IPS DF 6.9 (cell line): ENCODE results near the gene SND1.
"Not testable (repeated sequence)": the region's sequence is repeated elsewhere in the genome, so short reads cannot be mapped to it uniquely, and the experiment has no call there.

Experiments
- DNase-seq: peaks from one replicate; pipeline ENCODE4 v3.0.0-alpha.2; 2013; ENCODE audit warnings: low read depth, low spot score
- H3K27ac ChIP-seq: one replicate; pipeline ENCODE4 v1.5.1; 2013; ENCODE audit warnings: low read length, control low read depth
- H3K27me3 ChIP-seq: 2 replicates; pipeline ENCODE4 v1.6.1; 2013; ENCODE audit warnings: mild to moderate bottlenecking, low read length; ENCODE audit not compliant: control insufficient read depth, insufficient read depth
- H3K36me3 ChIP-seq: 2 replicates; pipeline ENCODE4 v1.6.1; 2013; ENCODE audit warnings: low read length; ENCODE audit not compliant: control insufficient read depth, insufficient read depth
- H3K4me1 ChIP-seq: 2 replicates; pipeline ENCODE4 v1.6.1; 2013; ENCODE audit warnings: low read length; ENCODE audit not compliant: control insufficient read depth, insufficient read depth
- H3K4me3 ChIP-seq: 2 replicates; pipeline ENCODE4 v1.5.1; 2013; ENCODE audit warnings: mild to moderate bottlenecking, low read length
- H3K9me3 ChIP-seq: 2 replicates; pipeline ENCODE4 v1.6.1; 2013; ENCODE audit warnings: low read length, inconsistent platforms; ENCODE audit not compliant: control insufficient read depth, insufficient read depth
- WGBS: extraction: QIAGEN DNeasy Blood & Tissue Kit; methylation state at CpG from one replicate; pipeline ENCODE4 v1.1.7; 2013; ENCODE audit warnings: mixed read lengths, missing lambda C conversion rate; ENCODE audit not compliant: insufficient read length, insufficient coverage; 5-methylcytosine and 5-hydroxymethylcytosine counted together

The SND1 gene

DNA sequence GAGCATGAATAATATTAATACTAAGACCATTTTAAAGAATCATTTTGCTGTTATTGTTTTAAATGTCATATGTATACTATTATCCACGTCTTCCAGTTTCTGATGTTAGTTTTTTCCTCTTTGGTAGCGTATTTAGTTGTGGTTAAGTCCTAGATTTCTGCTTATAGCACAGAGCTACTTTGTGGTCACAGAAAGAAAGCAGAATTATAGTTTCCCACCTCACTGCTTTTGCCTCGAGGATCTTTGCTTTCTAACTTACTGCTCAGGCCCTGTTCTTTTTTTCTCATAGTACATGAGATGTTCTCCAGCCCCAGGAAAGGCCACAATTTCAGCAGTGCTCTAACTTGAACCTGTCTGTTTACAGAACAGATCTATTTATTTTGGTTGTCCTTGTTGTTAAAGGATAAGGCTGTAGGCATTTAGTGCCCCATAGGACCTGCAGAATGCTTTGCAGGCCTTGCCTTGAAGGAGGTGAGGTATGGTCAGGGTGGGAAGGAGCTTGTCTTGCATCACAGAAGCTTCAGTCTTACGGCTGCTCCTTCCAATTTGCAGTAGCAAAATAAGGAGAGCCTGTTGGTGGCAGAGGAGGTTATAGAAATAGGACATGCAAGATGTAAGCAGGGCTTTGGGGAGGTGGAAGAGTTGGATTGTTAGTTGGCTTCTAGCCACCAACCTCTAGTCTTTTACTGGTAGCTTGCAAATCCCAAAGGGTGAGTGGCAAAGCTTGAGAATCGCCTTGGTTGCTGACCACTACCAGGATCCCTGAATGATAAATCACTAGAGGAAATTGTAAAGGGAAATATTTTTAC lies 250.1 kb downstream of the SND1 start:
- H3K4me3 ChIP-seq, result no peak overlapping the region
- DNase-seq, result no peak
- no peaks in the 10 kb centered on the region for H3K9me3 ChIP-seq
- H3K4me1 ChIP-seq, result peaks cover 8% of the 10 kb centered on the region; the same call in 1 of the 2 replicates
- H3K27me3 ChIP-seq, result no peaks in the 10 kb centered on the region
- no CpG with 5 or more reads among the region's 5 CpGs for WGBS
- H3K36me3 ChIP-seq, result no peaks in the 10 kb centered on the region
- H3K27ac ChIP-seq, result no peak overlapping the region

DNA sequence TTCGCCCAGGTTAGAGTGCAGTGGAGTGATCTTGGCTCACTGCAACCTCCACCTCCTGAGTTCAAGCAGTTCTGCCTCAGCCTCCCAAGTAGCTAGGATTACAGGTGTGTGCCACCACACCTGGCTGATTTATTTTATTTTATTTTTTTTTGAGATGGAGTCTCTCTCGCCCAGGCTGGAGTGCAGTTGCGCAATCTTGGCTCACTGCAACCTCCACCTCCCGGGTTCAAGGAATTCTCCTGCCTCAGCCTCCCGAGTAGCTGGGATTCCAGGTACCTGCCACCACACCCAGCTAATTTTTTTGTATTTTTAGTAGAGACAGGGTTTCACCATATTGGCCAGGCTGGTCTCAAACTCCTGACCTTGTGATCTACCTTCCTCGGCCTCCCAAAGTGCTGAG lies 250.8 kb downstream of the SND1 start:
- WGBS, result no CpG with 5 or more reads among the region's 6 CpGs
- H3K36me3 ChIP-seq, H3K4me1 ChIP-seq, H3K27me3 ChIP-seq, H3K9me3 ChIP-seq, H3K27ac ChIP-seq, DNase-seq, H3K4me3 ChIP-seq: not testable (repeated sequence)

DNA sequence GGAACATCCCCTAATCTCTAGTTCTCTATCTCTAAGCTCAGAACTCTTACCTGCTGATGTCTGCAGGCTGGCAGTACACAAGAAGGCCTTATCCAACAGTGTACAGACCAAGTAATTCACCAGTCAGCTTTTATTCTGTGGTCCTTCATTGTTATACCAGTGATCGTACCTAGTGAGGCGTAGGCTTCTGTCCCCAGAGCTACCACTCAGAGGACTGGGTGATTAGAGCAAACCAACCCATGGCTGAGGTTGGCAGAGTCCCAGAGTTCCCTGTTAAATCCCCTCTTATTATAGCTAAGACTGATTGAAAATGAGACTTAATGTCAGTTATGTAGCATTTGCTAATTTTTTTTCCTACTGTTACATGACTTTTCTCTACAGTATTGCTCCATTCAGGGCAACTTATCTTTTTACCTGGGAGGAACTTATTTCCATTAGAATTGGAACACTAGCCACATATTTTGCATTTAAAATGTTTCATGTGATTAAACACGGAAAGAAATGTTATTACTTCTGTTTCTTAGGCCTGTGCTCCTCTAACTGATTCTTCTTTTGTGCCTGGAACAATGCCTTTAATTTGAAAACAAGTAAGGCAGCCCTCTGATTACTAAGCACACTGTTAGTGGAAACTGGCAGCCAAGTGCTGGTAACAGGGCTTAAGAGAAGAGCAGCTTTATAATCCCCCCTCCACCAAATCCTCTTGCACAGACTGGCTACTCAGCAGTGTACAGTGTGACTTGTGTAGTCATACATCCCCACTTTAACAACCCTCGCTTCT lies 252.1 kb downstream of the SND1 start:
- no peaks in the 10 kb centered on the region for H3K9me3 ChIP-seq
- peaks cover 8% of the 10 kb centered on the region; the same call in 1 of the 2 replicates for H3K4me1 ChIP-seq
- H3K4me3 ChIP-seq, result no peak overlapping the region
- no CpG with 5 or more reads among the region's 4 CpGs for WGBS
- DNase-seq, result no peak
- no peak overlapping the region for H3K27ac ChIP-seq
- no peaks in the 10 kb centered on the region for H3K36me3 ChIP-seq
- no peaks in the 10 kb centered on the region for H3K27me3 ChIP-seq

DNA sequence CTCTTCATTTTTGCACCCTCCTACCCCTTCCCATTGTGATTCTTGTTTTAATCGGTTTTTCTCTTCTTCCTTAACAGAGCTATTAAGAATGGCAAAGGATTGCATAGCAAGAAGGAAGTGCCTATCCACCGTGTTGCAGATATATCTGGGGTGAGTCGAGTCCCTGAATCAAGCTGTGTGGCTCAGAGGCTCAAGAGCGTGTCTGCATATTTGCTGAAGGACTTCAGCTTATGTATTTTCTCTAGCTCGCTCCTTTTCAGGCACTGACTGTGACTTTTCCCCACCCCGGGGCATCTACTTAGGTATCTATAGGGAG lies 252.6 kb downstream of the SND1 start:
- no CpG with 5 or more reads among the region's 6 CpGs for WGBS
- DNase-seq, result no peak

DNA sequence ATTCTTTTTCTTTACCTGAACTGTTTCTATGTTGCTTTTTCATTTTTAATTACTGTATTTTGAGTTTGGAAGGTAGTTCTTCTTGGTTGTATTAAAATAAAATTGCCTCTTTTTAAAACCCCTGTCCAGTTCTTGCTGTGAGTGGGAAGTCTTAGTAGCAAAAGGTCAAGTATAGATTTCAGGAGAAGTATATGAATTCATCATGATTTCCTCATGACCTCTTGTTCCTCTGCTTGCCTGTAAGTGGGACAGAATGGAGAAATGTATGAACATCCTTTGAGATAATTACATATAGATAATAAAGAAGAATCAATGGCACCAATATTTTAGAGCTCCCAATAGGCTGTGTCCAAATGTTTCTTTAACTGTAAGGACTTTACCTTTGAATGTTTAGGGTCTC lies 253.0 kb downstream of the SND1 start:
- Histone ChIP-seq H3K9me3 (no peaks in the 10 kb centered on the region), H3K36me3 (no peaks in the 10 kb centered on the region), H3K4me1 (peaks cover 8% of the 10 kb centered on the region; the same call in 1 of the 2 replicates), H3K4me3 (no peak overlapping the region), H3K27me3 (no peaks in the 10 kb centered on the region), H3K27ac (no peak overlapping the region)
- DNase-seq, result no peak

More for the DNA sequence above, 252.6 kb downstream of the SND1 start:
- Histone ChIP-seq H3K36me3 (no peaks in the 10 kb centered on the region), H3K27me3 (no peaks in the 10 kb centered on the region), H3K4me1 (peaks cover 8% of the 10 kb centered on the region; the same call in 1 of the 2 replicates), H3K27ac (no peak overlapping the region), H3K9me3 (no peaks in the 10 kb centered on the region), H3K4me3 (no peak overlapping the region)

DNA sequence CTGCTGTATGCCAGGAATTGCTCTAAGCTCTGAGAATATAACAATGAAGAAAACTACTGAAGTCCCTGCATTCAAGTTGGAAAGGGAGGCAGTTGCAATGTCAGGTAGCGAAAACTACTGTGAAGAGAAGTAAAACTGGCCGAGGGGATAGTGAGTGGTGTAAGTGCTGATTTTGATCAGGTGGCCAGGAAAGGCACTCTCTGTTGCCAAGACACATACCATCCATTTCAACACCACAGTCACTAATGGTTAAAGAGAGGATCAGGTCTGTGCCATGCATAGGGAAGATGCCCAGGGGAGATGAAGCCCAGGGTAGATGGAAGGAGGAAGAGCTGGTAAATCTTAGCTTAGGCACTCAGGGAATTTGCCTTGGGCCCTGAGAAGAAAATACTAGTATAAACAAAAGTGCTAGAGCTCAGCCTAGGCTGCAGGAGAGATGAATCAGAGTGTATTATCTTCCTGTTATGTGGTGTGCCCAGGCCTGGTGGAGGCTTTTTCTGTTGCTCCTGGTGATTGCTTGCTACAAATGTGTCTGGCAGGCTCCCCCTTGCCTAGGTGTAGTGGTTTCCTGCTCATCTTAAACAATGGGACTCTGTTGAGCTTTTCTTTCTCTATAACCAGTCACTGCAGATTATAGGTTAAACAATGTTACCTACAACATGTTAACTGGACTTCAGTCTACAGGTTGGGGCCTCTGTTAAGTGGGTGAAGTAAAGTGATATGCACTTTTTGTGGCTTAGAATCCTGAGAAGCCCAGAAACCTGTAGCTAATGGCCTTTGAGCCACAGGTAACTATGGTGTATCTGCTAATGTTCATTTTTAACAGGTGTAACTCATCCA lies 253.7 kb downstream of the SND1 start:
- Histone ChIP-seq H3K9me3 (no peaks in the 10 kb centered on the region), H3K4me1 (peaks cover 6% of the 10 kb centered on the region; the same call in 1 of the 2 replicates), H3K27me3 (no peaks in the 10 kb centered on the region), H3K27ac (no peak overlapping the region), H3K4me3 (no peak overlapping the region), H3K36me3 (no peaks in the 10 kb centered on the region)
- no CpG with 5 or more reads among the region's 2 CpGs for WGBS
- DNase-seq, result no peak

DNA sequence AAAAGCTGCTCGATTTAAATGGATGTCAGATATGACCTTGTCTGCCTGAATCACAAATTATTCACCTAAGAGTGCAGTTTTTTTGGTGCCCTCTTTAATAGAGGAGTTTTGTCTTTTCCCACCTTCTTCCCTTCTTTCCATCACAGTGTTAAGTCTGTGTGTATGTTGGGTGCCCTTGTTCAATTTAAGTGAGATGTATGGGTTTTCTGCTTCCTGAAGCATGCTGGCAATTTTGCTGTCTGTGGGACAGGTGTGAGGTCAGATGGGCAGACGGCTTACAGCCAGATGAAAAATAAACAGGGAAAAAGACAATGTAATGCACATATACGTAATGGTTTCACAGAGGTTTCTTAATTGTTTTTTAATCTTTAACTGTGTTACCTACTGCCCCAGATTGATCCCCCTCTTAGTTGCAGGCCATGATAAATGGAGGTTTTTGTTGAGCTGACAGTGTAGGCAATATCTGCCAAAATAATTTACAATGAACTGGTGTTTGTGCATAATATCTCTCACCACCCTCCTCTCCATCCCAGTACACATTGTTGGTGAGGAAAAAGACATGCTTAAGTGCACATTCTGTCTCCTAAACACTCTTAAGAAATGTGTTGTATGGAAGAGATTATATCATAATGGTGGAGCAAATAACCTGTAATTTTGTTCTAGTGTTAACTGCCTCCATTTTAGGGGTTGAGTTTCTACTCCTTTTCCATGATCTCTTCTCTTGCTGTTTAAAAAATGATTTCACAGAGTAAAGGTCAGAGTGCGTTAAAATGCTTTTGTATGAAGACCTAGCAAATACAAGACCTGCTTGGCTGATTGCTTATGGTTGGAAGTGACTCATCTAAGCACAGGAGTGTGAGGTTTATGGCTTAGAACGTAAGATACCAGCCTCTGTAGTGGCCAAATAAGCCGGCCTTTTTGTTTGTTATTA lies 255.4 kb downstream of the SND1 start:
- no peak for DNase-seq
- H3K4me3 ChIP-seq, result no peak overlapping the region
- no CpG with 5 or more reads among the region's 6 CpGs for WGBS
- H3K4me1 ChIP-seq, result 0 out of 2 replicates have a peak, but pooled peaks cover 2% of the 10 kb centered on the region
- no peaks in the 10 kb centered on the region for H3K27me3 ChIP-seq
- H3K9me3 ChIP-seq, result no peaks in the 10 kb centered on the region
- H3K27ac ChIP-seq, result no peak overlapping the region
- no peaks in the 10 kb centered on the region for H3K36me3 ChIP-seq

DNA sequence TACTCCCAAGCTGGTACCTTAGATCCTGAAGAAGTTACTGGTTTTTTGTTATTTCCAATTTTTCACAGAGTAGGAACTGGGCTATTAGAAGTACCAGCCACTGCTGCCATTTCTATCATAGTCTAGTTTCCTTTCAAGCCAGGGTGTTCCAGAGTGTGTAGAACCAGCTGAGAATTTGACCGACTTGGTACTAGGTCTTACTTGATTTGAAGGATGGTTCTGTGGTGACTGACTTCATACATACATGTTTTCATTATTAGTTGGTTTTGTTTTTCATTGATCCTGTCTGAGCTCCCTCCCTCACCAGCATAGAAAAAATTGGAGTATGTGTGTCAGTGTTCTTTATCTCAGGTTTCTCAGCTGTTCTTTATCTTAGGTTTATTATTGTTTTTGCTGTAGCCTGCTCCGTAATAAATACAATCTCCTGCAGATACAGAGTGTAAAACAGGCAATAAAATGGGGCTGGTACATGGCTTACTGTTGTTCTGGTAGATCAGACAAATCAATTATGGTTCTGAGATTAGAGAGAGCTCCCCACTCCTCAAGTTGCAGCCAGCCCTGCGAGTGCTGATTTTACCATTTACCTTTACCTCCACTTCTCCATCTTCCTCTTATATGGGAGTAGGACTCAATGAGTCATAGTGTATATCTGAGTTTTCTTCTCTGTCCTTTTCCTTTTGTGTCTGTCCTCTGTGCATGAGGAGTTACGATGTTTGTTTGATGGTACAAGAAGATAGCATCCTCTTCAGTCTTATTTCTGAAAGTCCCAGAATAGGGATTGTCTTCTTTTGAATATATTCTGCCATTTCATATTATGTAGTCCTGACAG lies 256.6 kb downstream of the SND1 start:
- no peak for DNase-seq
- no CpG with 5 or more reads among the region's 4 CpGs for WGBS
- no peaks in the 10 kb centered on the region for H3K36me3 ChIP-seq
- H3K9me3 ChIP-seq, result no peaks in the 10 kb centered on the region
- no peaks in the 10 kb centered on the region for H3K27me3 ChIP-seq
- no peak overlapping the region for H3K27ac ChIP-seq
- no peak overlapping the region for H3K4me3 ChIP-seq
- 0 out of 2 replicates have a peak, but pooled peaks cover 2% of the 10 kb centered on the region for H3K4me1 ChIP-seq

DNA sequence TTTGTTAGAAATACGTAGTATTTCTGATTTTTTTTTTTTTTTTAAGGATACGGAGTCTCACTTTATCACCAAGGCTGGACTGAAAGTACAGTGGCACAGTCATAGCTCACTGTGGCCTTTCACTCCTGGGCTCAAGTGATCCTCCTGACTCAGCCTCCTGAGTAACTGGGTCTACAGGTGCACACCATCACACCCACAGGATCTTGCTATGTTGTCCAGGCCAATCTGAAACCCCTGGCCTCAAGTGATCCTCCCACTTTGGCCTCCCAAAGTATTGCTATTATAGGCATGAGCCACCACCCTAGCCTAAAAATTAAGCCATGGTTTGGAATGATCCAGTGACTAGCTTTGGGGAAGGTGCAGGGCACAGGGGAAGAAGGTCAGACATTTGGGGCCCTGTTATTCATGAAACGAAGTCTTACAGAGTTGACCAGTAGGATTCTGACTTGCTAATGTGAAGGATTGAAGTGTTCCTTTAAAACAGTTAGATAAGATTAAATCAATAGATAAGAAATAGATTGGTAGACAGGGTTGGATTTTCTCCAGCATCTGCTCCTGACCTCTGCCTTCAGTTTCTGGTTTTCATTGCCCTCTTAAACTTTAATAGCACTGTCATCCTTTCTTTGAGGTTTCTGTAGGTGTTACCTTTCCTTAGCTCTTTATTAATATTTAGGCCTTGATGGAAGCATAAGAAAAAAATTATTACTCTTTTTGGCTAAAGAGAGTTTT lies 257.6 kb downstream of the SND1 start:
- H3K9me3 ChIP-seq, result no peaks in the 10 kb centered on the region
- H3K36me3 ChIP-seq, result no peaks in the 10 kb centered on the region
- H3K4me3 ChIP-seq, result no peak overlapping the region
- H3K27me3 ChIP-seq, result no peaks in the 10 kb centered on the region
- H3K4me1 ChIP-seq, result no peaks in the 10 kb centered on the region
- no peak overlapping the region for H3K27ac ChIP-seq
- WGBS, result no CpG with 5 or more reads among the region's 3 CpGs
- no peak for DNase-seq
